ENCODE results near the gene INPP5D.

INPP5D gene

DNA sequence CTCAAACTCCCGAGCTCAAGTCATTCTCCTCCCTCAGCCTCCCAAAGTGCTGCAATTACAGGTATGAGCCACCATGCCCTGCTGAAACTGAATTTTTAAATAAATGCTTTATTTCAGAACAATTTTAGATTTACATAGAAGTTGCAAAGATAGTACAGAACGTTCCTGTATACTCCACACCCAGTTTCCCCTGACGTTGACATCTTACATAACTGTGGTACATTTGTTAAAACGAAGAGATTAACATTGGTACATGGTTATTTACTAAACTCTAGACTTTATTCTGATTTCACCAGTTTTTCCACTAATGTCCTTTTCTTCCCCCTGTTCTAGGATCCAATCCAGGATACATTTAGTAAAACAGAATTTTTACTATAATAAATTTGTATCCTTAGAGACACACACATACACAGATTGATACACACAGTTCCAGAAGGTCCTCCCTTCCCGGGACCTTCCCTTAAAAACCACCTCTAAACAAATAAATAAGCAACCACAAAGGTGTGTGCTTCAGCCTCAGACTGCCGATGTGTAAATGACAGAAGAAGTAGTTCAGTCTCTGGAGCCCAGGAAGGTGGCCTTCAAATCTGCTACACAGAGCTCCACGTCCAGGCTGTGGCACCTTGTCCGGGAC lies 20.8 kb upstream of the INPP5D start:
- no peak for DNase-seq (ENCODE audit: extremely low read depth, low read depth)
- TF ChIP-seq, protein P1, sequence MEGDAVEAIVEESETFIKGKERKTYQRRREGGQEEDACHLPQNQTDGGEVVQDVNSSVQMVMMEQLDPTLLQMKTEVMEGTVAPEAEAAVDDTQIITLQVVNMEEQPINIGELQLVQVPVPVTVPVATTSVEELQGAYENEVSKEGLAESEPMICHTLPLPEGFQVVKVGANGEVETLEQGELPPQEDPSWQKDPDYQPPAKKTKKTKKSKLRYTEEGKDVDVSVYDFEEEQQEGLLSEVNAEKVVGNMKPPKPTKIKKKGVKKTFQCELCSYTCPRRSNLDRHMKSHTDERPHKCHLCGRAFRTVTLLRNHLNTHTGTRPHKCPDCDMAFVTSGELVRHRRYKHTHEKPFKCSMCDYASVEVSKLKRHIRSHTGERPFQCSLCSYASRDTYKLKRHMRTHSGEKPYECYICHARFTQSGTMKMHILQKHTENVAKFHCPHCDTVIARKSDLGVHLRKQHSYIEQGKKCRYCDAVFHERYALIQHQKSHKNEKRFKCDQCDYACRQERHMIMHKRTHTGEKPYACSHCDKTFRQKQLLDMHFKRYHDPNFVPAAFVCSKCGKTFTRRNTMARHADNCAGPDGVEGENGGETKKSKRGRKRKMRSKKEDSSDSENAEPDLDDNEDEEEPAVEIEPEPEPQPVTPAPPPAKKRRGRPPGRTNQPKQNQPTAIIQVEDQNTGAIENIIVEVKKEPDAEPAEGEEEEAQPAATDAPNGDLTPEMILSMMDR (IDR thresholded peaks at IDR 0.05; ENCODE audit: low read depth, low read length) = no peak

GRCh38 chr2:233039846-233040530 lies 20.2 kb upstream of the INPP5D start:
- TF ChIP-seq, protein P1 (IDR thresholded peaks at IDR 0.05; ENCODE audit: low read depth, low read length) = no peak
- no peak for DNase-seq (ENCODE audit: extremely low read depth, low read depth)

- no peak for DNase-seq (ENCODE audit: extremely low read depth, low read depth)
- TF ChIP-seq, protein P1 (IDR thresholded peaks at IDR 0.05; ENCODE audit: low read depth, low read length) = no peak
These were observed 19.6 kb upstream of the INPP5D start for GRCh38 chr2:233040571-233040970.

DNA sequence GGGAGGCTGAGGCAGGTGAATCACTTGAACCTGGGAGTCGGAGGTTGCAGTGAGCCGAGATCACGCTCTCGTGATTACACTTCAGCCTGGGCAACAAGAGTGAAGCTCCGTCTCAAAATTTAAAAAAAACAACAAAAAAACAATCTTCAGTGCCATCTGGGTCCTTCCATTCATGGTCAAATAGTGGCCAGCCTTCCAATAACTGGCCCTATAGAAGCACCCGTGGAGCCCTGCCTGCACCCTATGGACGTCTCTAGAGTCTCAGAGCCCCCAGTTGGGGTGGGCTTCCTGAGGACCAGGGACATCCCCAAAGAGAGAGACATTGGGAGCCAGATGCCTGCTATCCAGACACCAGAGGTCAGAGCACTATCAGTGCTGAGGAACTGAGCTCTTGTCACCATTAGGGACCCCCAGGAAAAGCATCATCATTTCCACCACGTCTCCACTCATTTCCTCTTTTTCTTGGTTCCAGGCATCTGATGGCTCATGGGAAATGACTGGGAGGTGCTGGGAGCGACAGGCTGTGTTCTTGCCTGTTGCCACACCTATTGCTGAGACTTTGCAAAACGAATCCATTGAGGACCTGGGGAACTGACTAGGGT lies 18.3 kb upstream of the INPP5D start:
- DNase-seq (ENCODE audit: extremely low read depth, low read depth) = no peak
- TF ChIP-seq, protein P1 (IDR thresholded peaks at IDR 0.05; ENCODE audit: low read depth, low read length) = no peak

DNA sequence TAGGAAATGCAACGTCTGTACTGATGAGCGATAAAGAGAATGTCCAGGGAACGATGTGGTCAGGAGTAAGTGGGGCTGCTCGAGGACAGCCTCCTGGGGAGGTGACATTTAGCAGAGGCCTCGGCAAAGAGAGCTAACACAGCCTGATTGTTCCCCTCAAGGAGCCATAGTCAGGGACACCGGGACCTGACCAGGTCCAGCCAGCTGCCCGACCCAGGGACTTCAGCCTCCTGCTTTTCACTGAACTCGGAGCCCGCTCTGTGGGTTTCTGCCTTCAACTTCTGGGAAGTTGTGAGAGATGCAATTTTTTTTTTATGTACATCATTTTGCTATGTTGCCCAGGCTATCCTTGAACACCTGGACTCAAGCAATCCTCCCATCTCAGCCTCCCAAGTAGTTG lies 17.6 kb upstream of the INPP5D start:
- no peak for DNase-seq (ENCODE audit: extremely low read depth, low read depth)
- TF ChIP-seq, protein P1 (IDR thresholded peaks at IDR 0.05; ENCODE audit: low read depth, low read length) = no peak

DNA sequence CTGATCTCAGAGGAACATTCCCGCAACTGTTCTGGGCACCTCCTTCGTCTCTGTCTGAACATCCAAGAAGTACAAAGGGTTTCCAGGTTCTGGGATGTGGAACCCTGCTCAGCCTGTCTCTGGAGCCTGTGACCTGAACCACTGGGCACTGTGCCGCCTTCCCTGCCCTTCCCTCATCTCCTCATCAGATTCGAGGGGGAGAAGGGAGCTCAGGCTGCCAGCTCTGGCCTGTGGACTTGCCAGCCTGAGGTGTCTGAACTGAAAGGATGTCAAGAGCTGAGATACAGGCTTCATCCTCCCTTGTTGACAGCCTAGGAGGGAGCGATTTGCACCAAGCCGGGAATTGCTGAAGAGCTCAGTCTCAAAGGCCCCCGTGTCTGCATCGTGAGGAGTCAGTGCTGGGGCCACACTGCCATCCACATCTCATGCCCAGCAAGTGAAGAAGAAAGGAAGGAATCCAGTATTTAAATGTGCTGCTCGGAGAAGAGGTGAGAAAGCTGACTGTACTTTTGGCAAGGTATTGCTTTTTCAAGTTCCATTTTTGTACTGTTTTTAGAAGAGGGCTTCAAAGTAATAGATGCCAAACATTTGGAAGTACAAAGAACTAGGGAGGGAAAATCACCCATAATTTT lies 15.1 kb upstream of the INPP5D start:
- no peak for DNase-seq (ENCODE audit: extremely low read depth, low read depth)
- TF ChIP-seq, protein P1 (IDR thresholded peaks at IDR 0.05; ENCODE audit: low read depth, low read length) = no peak

- no peak for DNase-seq (ENCODE audit: extremely low read depth, low read depth)
- TF ChIP-seq, protein P1 (IDR thresholded peaks at IDR 0.05; ENCODE audit: low read depth, low read length) = no peak
These were observed 12.9 kb upstream of the INPP5D start for GRCh38 chr2:233047206-233047605.
